Fibroblast of lung (primary cell): ENCODE data around the gene SLC24A5.

Source experiments
- CTCF ChIP-seq, 2 donors: IDR thresholded peaks in 1 of 2; conservative IDR thresholded peaks in 1 of 2; 1 replicate in 1 of 2; 2 replicates in 1 of 2; pipeline ENCODE4 v1.5.1; 2011 to 2012; ENCODE audit warnings: low read length in 2 of 2, control low read depth in 1 of 2, inconsistent platforms in 1 of 2, low read depth in 1 of 2, mild to moderate bottlenecking in 1 of 2
- EZH2 ChIP-seq: IDR thresholded peaks from 2 replicates; pipeline ENCODE4 v1.5.1; 2012; ENCODE audit warnings: low read length, control low read depth, mild to moderate bottlenecking; ENCODE audit errors: missing control alignments

- TF ChIP-seq CTCF (conservative IDR thresholded peaks at IDR 0.05 in 1 of 2, IDR thresholded peaks at IDR 0.05 in 1 of 2; ENCODE audit: low read depth in 1 of 2, low read length in 2 of 2) (no peak), EZH2 (no peak)
These were observed 46.9 kb upstream of the SLC24A5 start for GRCh38 chr15:48073881-48074280.
